HG03159 (cell line): ENCODE results near the gene RBMS1.

ENCODE experiments used
- ATAC-seq: cut with Tn5 transposase; IDR thresholded peaks from one replicate; pipeline ENCODE4 v1.9.1; 2021; ENCODE audit warnings: mild to moderate bottlenecking, moderate library complexity; ENCODE audit not compliant: unreplicated experiment

The RBMS1 gene

GRCh38 chr2:160315337-160315736, 178.3 kb downstream of the RBMS1 start:
- ATAC-seq, result no peak

DNA sequence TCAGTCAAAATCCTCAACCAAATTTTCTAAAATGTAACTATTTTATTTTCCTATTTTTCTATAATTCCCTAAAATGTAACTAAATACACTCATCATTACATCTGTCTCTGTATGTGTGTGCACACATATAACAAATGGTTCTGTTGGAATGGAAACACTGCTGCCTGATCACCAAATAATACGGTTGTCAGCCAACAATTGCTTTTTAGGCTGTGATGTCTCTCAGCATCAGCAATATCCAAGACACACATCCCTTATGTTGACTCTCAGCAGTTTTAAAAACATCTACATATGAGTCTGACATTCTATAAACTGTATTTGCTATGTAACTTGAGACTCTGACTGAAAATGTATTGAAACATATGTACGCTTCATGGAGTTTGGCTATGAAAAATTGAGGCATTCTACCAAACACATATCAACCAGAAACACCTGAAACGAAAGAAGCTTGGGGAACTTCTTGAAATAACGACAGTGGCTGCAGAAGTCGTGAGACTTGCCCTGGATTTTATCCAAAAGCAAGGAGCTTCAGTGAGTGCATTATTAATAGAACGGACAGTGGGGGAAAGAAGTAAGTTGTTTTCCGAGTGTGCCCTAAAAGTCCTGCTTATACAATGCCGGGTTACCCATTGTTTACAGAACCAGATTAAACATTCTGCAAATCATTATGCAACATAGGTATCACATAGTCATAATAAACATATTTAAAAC, 183.3 kb downstream of the RBMS1 start:
- no peak for ATAC-seq

DNA sequence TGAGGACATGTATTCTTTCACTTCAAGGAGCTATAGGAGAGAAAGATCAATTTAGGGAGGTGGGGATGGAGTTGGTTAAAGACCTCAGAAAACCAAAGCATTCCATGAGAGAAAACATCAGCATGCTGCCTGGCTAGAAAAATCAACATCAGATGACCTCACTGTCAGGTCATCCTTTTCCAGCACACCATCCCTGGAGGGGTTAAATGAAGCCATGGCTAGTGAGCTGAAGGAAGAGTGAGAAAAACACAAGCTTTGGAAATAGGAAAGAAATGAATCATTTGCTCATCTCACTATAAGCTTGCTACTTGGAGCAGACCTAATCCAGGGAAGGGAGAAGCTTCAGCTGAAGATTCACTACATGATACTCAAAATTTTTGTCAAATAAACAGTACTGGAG, 184.0 kb downstream of the RBMS1 start:
- ATAC-seq, result no peak

GRCh38 chr2:160308915-160309314, 184.7 kb downstream of the RBMS1 start:
- no peak for ATAC-seq

- ATAC-seq, result no peak
These were observed 185.1 kb downstream of the RBMS1 start for GRCh38 chr2:160308476-160308875.

DNA sequence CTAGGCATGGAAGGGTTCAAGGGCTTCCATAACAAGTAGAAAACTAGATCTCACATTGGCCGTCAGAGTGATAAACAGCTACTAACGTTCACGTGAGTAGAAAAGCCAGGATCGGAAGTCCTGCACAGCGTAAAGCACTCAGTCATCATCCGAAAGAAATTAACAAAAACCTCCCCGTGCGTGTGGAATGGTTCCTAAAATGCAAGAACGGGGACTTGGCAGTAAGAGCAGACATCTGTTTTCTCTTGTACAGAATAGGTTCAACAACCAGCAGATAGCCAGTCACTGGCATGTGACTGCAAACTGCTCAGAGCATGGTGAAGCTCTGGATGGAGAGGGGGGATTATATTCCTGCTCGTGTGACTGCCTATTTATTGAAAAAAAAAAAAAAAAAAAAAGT, 186.6 kb downstream of the RBMS1 start:
- no peak for ATAC-seq

- no peak for ATAC-seq
These were observed 188.4 kb downstream of the RBMS1 start for GRCh38 chr2:160305081-160305750.

- no peak for ATAC-seq
These were observed 190.1 kb downstream of the RBMS1 start for GRCh38 chr2:160303527-160303926.

- no peak for ATAC-seq
These were observed 190.5 kb downstream of the RBMS1 start for GRCh38 chr2:160303076-160303475.

- ATAC-seq, result no peak
These were observed 192.2 kb downstream of the RBMS1 start for GRCh38 chr2:160301420-160301819.

DNA sequence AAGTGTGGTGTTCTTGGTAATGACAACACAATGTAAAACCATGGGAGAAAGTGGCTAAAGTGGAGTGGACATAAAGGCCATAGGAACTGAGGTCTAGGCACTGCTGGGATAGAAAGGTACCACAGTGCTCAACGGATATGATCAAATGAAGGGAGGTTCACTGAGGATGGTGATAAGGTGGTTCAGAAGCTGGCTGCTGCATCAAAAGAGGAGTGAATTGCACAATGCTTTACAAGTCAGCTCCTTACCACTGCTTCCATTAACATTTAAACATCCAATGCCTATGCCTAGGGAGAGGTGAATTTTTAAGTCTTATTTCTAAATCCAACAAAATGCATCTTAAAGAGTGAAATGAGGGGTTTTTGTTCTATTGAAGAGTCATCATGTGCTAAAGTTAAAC, 193.4 kb downstream of the RBMS1 start:
- ATAC-seq, result no peak

- ATAC-seq, result no peak
These were observed 194.1 kb downstream of the RBMS1 start for GRCh38 chr2:160299540-160299939.

GRCh38 chr2:160298960-160299359, 194.6 kb downstream of the RBMS1 start:
- ATAC-seq, result no peak

GRCh38 chr2:160295519-160296207, 197.9 kb downstream of the RBMS1 start:
- ATAC-seq, result no peak

DNA sequence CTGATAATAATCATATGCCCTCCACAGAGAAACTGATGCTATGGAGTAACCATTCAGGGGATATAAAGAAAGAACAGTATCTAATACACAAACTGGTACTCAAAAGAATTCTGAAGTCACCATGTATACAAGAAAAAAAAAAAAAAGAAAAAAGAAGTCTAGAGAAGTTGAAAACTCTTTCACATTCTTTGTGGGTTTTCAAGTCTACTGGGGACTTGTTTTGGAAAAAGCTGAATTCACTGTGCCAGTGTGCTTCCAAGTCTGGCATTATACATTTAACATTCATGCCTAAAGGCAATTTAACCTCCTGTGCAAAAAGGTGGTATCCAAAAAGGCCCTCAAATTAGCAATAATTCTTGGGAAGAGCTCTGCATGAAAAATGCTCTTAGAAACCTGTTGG, 198.7 kb downstream of the RBMS1 start:
- ATAC-seq, result no peak

DNA sequence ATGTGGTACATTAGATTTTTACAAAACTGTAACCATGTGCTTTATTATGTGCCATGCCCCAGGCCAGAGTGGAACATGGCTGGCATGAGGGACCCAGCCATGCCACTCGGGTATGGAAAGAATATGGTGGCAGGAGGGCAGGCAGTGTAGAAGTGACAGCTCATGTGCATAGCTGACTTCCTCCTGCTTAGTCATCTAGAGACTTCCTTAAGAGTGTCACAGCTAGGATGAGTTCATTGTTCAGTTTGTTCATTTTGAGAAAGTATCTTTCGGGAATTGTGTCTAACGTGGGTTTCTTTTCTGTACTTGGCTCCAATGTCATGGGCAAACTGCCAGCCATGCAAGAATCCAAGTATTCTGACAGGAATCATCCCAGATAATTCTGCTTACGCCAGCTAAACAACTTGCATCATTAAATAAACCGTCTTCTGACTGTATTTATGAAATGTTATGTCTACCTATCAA, 199.2 kb downstream of the RBMS1 start:
- ATAC-seq, result no peak

- ATAC-seq, result no peak
These were observed 200.1 kb downstream of the RBMS1 start for GRCh38 chr2:160293391-160294091.

DNA sequence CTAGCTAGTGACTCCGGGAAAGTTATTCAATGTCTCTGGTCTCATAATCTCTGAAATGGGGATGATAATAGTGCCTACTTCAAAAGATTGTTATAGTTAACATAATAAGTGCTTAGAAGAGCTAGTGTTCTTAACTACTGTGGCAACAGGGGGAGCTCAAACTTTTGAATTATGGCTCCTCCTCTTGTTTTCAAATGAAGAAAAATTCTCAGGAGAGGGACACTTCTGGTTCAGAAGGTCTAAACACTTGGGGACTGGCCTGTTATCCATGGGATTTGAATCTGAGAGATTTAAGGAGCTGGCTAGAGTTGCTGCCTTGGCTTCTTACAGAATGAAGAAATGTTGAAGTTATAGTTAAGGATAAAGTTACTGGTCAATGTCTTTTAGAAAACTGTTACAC, 201.4 kb downstream of the RBMS1 start:
- no peak for ATAC-seq

- no peak for ATAC-seq
These were observed 202.2 kb downstream of the RBMS1 start for GRCh38 chr2:160291382-160291781.

- no peak for ATAC-seq
These were observed 203.0 kb downstream of the RBMS1 start for GRCh38 chr2:160290598-160290997.

DNA sequence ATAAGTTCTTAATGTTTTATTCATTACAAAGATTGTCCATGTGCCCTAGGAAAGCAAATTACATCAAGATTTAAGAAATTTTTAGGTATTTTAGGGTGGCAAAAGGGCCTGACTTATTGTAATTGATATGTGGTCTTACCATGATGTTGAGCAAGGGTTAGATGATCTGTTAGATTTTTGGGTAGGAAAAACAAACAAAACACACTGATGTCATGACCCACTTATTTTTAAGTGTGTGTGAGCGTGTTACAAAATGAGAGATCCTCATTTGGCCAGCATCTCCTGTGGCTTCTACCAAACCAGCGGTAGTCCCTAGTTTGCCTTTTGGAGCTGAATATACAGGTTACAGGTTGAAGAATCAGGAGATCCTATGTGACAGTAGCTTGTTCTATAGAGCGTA, 203.8 kb downstream of the RBMS1 start:
- ATAC-seq, result no peak
